ENCODE results near the gene CRB2.
"Not testable (repeated sequence)": the region's sequence is repeated elsewhere in the genome, so short reads cannot be mapped to it uniquely, and the experiment has no call there.

CRB2 gene

GRCh38 chr9:123329329-123329955 is 26.6 kb upstream of the CRB2 start:
- no peak for DNase-seq (ENCODE audit: low spot score)

GRCh38 chr9:123331346-123332060 is 24.5 kb upstream of the CRB2 start:
- no peak for DNase-seq (ENCODE audit: low spot score)

- not testable (repeated sequence) for DNase-seq (ENCODE audit: low spot score)
These were observed 22.8 kb upstream of the CRB2 start for GRCh38 chr9:123333058-123333669.

GRCh38 chr9:123334639-123335038 is 21.4 kb upstream of the CRB2 start:
- DNase-seq (ENCODE audit: low spot score) = no peak

- DNase-seq (ENCODE audit: low spot score) = no peak
These were observed 20.6 kb upstream of the CRB2 start for GRCh38 chr9:123335193-123335985.

GRCh38 chr9:123335986-123336329 is 20.0 kb upstream of the CRB2 start:
- no peak for DNase-seq (ENCODE audit: low spot score)

- DNase-seq (ENCODE audit: low spot score) = no peak
These were observed 19.5 kb upstream of the CRB2 start for GRCh38 chr9:123336449-123336848.

GRCh38 chr9:123336959-123337358 is 19.0 kb upstream of the CRB2 start:
- no peak for DNase-seq (ENCODE audit: low spot score)

- DNase-seq (ENCODE audit: low spot score) = peak; percentile 92
These were observed 18.0 kb upstream of the CRB2 start for GRCh38 chr9:123337971-123338370.

GRCh38 chr9:123338710-123339665 is 17.0 kb upstream of the CRB2 start:
- peak; percentile 96 for DNase-seq (ENCODE audit: low spot score)

GRCh38 chr9:123339666-123340510 is 16.1 kb upstream of the CRB2 start:
- peak; percentile 90 for DNase-seq (ENCODE audit: low spot score)

GRCh38 chr9:123341816-123342215 is 14.2 kb upstream of the CRB2 start:
- no peak for DNase-seq (ENCODE audit: low spot score)

- DNase-seq (ENCODE audit: low spot score) = no peak
These were observed 13.8 kb upstream of the CRB2 start for GRCh38 chr9:123342247-123342646.

GRCh38 chr9:123343443-123344191 is 12.4 kb upstream of the CRB2 start:
- peak; percentile 76 for DNase-seq (ENCODE audit: low spot score)

- peak; percentile 70 for DNase-seq (ENCODE audit: low spot score)
These were observed 11.6 kb upstream of the CRB2 start for GRCh38 chr9:123344192-123344949.

- peak; percentile 58 for DNase-seq (ENCODE audit: low spot score)
These were observed 10.4 kb upstream of the CRB2 start for GRCh38 chr9:123345567-123345955.

GRCh38 chr9:123346026-123346425 is 10.0 kb upstream of the CRB2 start:
- DNase-seq (ENCODE audit: low spot score) = peak; percentile 59

GRCh38 chr9:123346826-123347225 is 9.2 kb upstream of the CRB2 start:
- no peak for DNase-seq (ENCODE audit: low spot score)

Data from NAMALWA (cell line).